Stimulated activated naive CD8-positive, alpha-beta T cell treated with anti-CD3 and anti-CD28 coated beads, Interleukin-15, Interleukin-2, amounts not matched to agents 100 U/mL and 50 U/mL, for 24 hours (primary cell): Measurements from ENCODE around the gene GALC.

ENCODE experiments used
- ATAC-seq: fragments of 150-1000 bp; cut with Tn5 transposase; one replicate; pipeline ENCODE4 v1.10.0; 2021
- DNase-seq: peaks from one replicate; pipeline ENCODE4 v3.0.0; 2021

Gene GALC

DNA sequence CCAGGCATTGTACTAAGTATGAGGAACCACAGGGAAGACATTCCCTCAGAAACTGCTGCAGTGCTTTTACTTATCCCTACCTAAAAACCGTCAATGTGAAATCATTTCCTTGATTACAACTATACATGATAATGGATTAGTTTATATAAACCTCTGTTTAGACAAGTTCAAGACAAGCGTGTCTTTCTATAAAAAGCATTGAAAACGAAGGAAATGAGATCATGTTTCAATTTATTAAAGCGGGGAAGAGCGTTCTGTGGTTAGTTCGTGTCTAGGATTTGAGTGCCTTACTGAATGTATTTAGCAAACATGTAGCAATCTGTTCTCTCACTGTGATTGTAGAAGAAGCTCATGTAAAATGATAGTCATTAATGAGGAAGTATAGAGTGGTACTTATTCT lies 37.5 kb downstream of the GALC start:
- ATAC-seq = no peak
- DNase-seq = no peak

- no peak for DNase-seq
Measured at GRCh38 chr14:87952307-87953094, 40.5 kb downstream of the GALC start.

DNA sequence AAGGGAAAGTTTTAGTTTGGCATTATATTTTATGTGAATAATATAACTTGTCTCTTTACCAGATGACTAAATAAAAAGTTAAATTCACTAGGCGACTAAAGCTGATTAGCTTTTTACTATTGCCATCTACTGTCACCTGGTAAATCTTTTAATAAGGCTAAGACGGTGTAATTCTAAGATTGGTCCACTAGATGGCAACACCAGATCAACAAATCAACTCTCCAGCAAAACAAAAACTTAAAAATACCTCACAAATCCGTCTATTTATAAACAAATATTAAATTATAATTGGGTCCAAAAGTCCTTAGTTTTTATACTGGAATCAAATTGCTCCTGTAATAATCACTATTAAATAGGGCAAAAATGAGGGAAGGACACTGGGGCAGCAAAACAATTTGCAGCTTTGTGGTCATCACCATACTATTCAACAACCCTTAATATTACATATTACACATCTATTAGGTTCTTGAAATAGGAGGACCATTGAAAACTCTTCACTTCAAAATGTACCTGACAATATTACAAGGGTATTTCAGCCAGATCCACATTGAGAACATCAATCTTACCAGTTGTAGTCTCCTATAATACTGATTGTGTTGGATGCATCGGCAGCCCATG lies 47.9 kb downstream of the GALC start:
- ATAC-seq (no peak), DNase-seq (no peak)

More at GRCh38 chr14:87952307-87953094, 40.5 kb downstream of the GALC start:
- ATAC-seq = no peak

DNA sequence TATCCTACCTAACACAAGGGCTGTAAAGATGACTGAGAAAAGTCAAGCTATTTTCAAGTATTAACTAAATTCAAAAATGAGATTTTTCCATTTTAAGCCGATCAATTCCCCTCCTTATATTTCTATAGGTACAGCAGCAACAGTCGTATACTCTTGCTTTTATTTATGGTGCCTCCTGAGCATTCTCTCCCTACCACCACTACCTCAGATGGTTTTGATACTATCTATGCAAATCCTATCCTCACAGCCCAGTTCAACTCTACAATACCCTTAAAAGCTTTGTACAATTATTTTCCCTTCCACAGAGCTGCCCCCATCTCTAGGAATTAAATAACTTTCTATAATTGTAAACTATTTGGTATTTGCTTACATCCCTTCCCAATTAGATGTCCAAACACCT lies 52.1 kb downstream of the GALC start:
- ATAC-seq (no peak), DNase-seq (no peak)

DNA sequence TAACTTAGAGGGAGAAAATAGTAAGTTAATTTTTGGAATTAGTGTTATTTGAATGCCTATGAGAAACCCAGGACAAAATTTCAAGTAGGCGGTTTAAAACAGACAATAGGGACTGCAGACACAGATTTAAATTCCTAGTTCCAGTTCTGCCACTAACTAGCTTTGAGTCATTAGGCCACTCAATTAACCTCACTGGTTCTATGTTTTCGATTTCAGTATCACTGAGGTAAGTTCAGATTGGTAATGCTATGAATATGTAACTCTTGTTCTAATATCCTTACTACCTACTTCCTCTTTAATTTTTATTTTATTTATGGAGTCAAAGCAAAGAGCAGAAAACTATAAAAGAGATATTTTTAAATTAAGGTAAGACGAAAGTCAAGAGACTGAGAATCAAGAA lies 52.6 kb downstream of the GALC start:
- ATAC-seq = no peak
- no peak for DNase-seq

DNA sequence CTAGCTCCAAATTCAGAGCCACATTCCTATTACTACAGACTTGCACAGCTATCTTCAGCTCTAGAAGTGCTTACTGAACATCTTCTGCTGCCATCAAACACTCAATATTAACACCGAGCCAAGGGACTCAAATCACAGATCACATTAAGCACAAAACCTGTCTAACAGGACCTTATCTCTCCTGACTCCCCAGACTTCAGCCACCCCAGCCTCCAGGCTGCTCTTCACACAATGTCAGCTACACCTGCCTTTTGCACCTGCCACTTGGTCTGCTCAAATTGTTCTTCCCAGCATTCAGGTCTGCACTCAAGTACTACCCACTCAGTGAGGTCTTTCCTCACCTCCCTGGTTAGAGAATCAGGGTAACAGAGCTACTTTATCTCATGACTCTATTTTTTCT lies 57.1 kb downstream of the GALC start:
- DNase-seq (no peak), ATAC-seq (no peak)

GRCh38 chr14:87935081-87935828 lies 57.7 kb downstream of the GALC start:
- no peak for ATAC-seq
- DNase-seq = no peak

- DNase-seq (no peak), ATAC-seq (no peak)
Measured at GRCh38 chr14:87934185-87934584, 58.8 kb downstream of the GALC start.

- ATAC-seq (no peak), DNase-seq (no peak)
Measured at GRCh38 chr14:87916886-87917275, 76.1 kb downstream of the GALC start.

- ATAC-seq = no peak
- DNase-seq = no peak
Measured at GRCh38 chr14:87916103-87916885, 76.7 kb downstream of the GALC start.

- no peak for DNase-seq
- no peak for ATAC-seq
Measured at GRCh38 chr14:87908550-87908949, 84.4 kb downstream of the GALC start.

DNA sequence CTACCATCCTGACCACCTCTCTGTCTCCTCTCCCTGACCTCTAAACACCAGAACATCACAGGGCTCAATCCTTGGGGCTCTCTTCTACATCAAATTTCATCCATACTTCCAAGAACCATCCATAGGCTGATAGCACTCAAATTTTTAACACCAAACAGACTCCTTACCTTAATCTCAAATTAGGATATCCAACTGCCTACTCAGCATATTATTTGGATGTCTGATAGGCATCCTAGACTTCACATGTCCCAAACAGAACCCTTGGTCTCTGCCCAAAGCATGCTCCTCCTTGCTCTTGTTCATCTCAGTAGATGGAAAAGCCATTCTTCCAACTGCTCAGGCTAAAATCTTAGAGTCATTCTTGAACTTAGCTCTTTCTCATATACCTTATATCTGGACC lies 91.3 kb downstream of the GALC start:
- ATAC-seq = no peak

DNA sequence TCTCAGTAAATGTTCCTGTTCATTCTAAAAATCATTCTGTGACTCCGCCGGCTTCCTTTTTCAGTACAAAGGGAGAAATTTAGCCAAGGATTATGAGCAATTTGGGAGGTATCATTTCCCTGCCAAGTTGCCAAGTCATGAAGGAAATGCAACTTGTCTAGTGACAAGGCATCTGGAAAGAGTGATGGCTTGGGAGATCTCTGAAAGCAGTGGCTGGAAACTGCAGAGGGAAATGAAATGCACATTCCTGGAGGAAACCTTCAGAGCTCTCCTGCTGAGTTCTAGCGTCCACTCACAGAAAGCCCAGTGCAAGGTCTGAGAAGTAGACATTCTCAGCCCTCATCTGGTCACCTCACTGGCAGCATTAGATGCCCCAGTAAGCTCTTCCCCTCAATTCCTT lies 91.7 kb downstream of the GALC start:
- no peak for DNase-seq
- ATAC-seq = no peak

More for the DNA sequence above, 91.3 kb downstream of the GALC start:
- no peak for DNase-seq

GRCh38 chr14:87899228-87899627 lies 93.8 kb downstream of the GALC start:
- ATAC-seq (no peak), DNase-seq (no peak)

- no peak for ATAC-seq
- DNase-seq = no peak
Measured at GRCh38 chr14:87898301-87898700, 94.7 kb downstream of the GALC start.

DNA sequence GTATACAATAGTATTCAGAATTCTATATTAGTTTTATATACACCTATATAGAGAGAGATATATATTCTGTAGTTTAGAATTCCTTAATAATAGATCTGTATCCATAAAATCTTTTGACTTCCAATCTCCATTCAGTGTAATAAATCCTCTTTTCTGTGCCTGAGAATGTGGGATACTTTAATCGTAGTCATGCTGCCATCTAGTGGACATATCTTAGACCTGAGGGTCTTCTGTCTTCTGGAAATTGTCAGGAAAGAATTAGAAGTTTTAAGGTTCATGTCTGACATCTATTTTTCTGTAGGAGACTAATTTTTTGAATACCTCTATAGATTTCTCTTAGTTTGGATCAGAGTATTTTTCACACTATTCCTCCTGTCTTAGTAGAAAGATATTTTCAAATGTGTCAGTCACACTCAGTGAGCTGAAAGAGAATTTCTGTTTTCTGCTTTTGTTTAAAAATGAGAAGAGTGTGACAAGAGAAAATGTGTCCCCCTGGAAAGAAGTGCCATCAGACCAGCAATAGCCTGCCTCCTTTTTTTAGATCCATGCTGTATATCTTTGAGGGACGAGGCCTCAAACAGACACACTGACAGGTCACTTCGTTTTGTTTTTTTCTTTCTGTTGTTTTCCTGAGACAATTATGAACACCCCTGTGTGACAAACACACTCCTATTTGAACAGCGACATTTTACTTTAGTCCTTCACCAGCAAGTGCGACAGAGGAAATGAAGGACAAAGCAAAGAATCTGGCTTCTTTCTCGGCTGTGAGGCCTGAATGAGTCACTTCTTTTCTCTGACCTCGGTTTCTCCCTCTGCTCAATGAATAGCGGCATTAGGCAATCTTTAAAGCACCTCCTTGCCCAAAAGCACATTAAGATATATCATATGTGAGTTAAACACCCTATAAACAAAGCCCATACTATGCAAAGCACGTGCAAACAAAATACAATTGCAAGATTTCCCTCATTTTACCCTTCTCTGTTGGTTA lies 96.3 kb downstream of the GALC start:
- DNase-seq = no peak
- no peak for ATAC-seq

GRCh38 chr14:87894920-87895319 lies 98.1 kb downstream of the GALC start:
- DNase-seq = no peak
- no peak for ATAC-seq

DNA sequence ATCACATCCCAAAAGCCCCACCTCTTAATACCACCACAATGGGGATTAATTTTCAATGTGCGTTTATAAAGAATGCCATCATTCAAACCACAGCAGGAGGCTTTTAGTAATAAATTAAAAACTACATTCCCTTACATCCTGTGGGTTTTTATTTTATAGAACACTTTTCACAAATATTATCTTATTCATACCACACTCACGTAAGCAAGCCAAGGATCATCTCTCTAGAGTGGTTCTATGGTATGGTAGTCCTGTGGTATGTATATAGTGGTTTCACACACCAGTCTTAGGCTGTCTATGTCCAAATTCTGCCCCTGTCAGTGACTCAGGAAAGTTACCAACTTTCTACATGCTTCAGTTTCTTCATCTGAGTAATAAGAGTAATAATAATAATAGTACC lies 100.2 kb downstream of the GALC start:
- DNase-seq (no peak), ATAC-seq (no peak)

DNA sequence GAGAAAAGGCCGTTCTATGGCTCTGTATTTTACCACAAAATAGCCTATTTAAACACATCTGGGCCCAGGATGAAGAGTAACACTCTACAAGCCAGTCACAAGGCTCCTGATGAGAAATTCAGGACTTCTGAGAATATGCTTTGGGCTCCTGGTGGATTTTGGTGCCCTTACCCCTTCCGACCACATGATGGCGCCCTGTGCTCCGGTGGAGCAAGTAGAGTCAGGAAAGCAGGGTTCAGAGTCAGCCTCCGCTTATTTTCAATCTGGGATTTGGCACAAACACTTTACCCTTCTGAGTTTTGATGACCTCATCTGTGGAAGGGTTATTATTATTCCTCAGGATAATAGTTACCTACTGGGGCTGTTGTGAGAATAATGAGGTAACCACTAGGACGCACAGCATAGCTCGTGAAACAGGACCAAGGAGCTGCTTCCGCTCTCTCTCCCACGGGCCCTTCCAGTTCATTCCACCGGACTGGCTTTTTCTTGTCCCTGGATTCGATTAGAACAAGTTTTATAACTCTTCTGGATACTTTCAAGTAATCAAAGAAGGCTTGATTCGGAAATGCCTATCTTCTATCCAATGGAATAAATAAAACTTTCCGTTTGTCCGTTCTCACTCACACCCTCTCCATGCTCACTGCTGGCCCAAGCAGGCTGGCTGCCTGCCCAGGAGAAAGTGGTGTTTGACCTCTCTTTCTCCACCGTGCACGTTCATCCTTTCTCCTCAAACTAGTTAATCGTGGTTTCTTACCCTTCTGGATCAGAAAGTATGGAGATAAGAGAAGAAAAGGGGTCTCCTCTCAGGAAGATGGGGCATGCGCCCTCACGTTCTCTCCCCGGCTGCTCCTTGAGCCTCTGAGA lies 104.6 kb downstream of the GALC start:
- ATAC-seq = no peak
- DNase-seq = peak; percentile 29

DNA sequence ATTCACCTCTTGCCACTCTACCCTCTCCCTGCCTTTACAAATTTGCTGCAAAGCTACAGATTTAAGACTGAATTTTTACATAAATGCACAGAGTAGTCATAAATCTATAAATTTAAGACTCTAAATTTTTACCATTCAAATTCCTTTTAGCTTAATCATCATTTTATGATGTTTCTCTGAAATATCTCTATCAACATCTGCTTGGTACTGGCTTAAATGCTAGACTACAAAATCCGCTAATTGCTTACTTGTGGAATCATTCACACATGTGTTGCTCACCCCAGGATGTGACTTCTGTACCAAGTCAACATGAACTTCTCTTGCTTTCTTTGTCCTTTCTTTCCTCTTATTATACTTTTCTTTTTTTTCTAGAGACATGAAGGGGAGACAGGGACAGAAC lies 109.2 kb downstream of the GALC start:
- DNase-seq (no peak), ATAC-seq (no peak)
